HG02970 (cell line): ENCODE measurements around the gene ARHGAP19.
A peak's percentile ranks its signal among the peaks of the same experiment; 100 is the strongest.

Experiments used
- ATAC-seq: cut with Tn5 transposase; IDR thresholded peaks from one replicate; pipeline ENCODE4 v1.9.1; 2021; ENCODE audit warnings: mild to moderate bottlenecking, moderate library complexity, moderate number of reproducible peaks; ENCODE audit not compliant: unreplicated experiment, low FRiP score

Gene ARHGAP19

GRCh38 chr10:97292097-97292861 lies at the start of gene ARHGAP19:
Gene ARHGAP19 (minus strand): TSS chr10:97292637. CDS start chr10:97292627, 10 bp downstream.
- ATAC-seq, result peak; percentile 92

- no peak for ATAC-seq
Observed at GRCh38 chr10:97341416-97341815, 49.0 kb upstream of the ARHGAP19 start.

GRCh38 chr10:97338041-97338440 lies 45.6 kb upstream of the ARHGAP19 start:
- ATAC-seq, result no peak

GRCh38 chr10:97336942-97337831 lies 44.8 kb upstream of the ARHGAP19 start:
- ATAC-seq, result no peak

- no peak for ATAC-seq
Observed at GRCh38 chr10:97336446-97336845, 44.0 kb upstream of the ARHGAP19 start.

- no peak for ATAC-seq
Observed at GRCh38 chr10:97336006-97336405, 43.6 kb upstream of the ARHGAP19 start.

GRCh38 chr10:97335188-97335619 lies 42.8 kb upstream of the ARHGAP19 start:
- no peak for ATAC-seq

GRCh38 chr10:97334370-97335175 lies 42.1 kb upstream of the ARHGAP19 start, which contains the start of gene FRAT2:
Gene FRAT2 (minus strand): TSS chr10:97334729. CDS start chr10:97334572, 157 bp downstream.
- peak; percentile 82 for ATAC-seq

- peak; percentile 19 for ATAC-seq
Observed at GRCh38 chr10:97333601-97334369, 41.3 kb upstream of the ARHGAP19 start.

- ATAC-seq, result no peak
Observed at GRCh38 chr10:97333351-97333600, 40.8 kb upstream of the ARHGAP19 start.

- no peak for ATAC-seq
Observed at GRCh38 chr10:97332591-97333350, 40.3 kb upstream of the ARHGAP19 start.

- no peak for ATAC-seq
Observed at GRCh38 chr10:97331153-97331703, 38.8 kb upstream of the ARHGAP19 start.

- no peak for ATAC-seq
Observed at GRCh38 chr10:97329766-97330165, 37.3 kb upstream of the ARHGAP19 start.

GRCh38 chr10:97328646-97329453 lies 36.4 kb upstream of the ARHGAP19 start:
- no peak for ATAC-seq

GRCh38 chr10:97327348-97328294 lies 35.2 kb upstream of the ARHGAP19 start:
- no peak for ATAC-seq

- ATAC-seq, result no peak
Observed at GRCh38 chr10:97325754-97326153, 33.3 kb upstream of the ARHGAP19 start.

- ATAC-seq, result no peak
Observed at GRCh38 chr10:97323501-97323900, 31.1 kb upstream of the ARHGAP19 start.
